HepG2 (cell line): ENCODE results near the gene UCN2. TPM values are rescaled to one million over a fixed set of nuclear protein-coding genes. Genes with fewer than 3 reads are reported as not detected.

Experiments
- ARID2 ChIP-seq: sonication (generic); formaldehyde crosslinking; IDR thresholded peaks from 2 replicates; pipeline ENCODE4 v1.8.1; 2022; ENCODE audit warnings: mild to moderate bottlenecking, missing genetic modification reagents, borderline replicate concordance
- HMGXB4 ChIP-seq, 2 experiments: sonication (generic) in 1 of 2; formaldehyde crosslinking in 1 of 2; IDR thresholded peaks; 2 replicates each; pipeline versions ENCODE4 v1.4.0 to v1.6.1; 2018 to 2020; ENCODE audit warnings: missing genetic modification reagents in 2 of 2, borderline replicate concordance in 1 of 2, low read depth in 1 of 2, mild to moderate bottlenecking in 1 of 2, missing biosample characterization in 1 of 2
- PAXIP1 ChIP-seq: sonication (generic); formaldehyde crosslinking; conservative IDR thresholded peaks from 2 replicates; pipeline ENCODE4 v1.4.0; 2020; ENCODE audit warnings: mild to moderate bottlenecking, missing genetic modification reagents, moderate library complexity
- RCOR2 ChIP-seq: IDR thresholded peaks from 2 replicates; pipeline ENCODE4 v1.6.1; 2016; ENCODE audit warnings: missing biosample characterization, missing genetic modification reagents
- SNAI1 ChIP-seq: sonication (generic); formaldehyde crosslinking; IDR thresholded peaks from 2 replicates; pipeline ENCODE4 v1.5.0; 2020; ENCODE audit warnings: mild to moderate bottlenecking, missing genetic modification reagents, borderline replicate concordance
- polyA plus RNA-seq, 8 experiments: library from polyadenylated mRNA; depleted of rRNA in 3 of 8; stranded (reverse) in 7 of 8; unstranded in 1 of 8; fragments of >200 nt; fragmentation: Illumina TruSeq in 4 of 8; extraction: Trizol in 4 of 8; gene quantifications; 2 replicates each; pipeline versions ENCODE4 v1.2.1 to v1.2.3, GENCODE V29; 2011 to 2016; ENCODE audit warnings: low read depth in 4 of 8, missing spikeins in 1 of 8, mixed read lengths in 1 of 8; ENCODE audit not compliant: insufficient read depth in 1 of 8
- total RNA-seq, 5 experiments: library from RNA; depleted of rRNA; stranded (reverse); fragments of >200 nt; fragmentation: Illumina TruSeq; extraction: Trizol; gene quantifications; 2 replicates each; pipeline ENCODE4 v1.2.3, GENCODE V29; 2016; ENCODE audit warnings: low read depth in 1 of 5
- TF ChIP-seq, protein P1 (sequence below): sonication (generic); formaldehyde crosslinking; IDR thresholded peaks from 2 replicates; pipeline ENCODE4 v1.4.0; 2020; ENCODE audit warnings: mild to moderate bottlenecking, missing genetic modification reagents

UCN2 gene
- total and polyA plus RNA-seq, 2 of the 13 experiments (the other 11 are each of a cell fraction or from before 2014, with no cell fraction given), result 0.07 to 1.5 TPM

DNA sequence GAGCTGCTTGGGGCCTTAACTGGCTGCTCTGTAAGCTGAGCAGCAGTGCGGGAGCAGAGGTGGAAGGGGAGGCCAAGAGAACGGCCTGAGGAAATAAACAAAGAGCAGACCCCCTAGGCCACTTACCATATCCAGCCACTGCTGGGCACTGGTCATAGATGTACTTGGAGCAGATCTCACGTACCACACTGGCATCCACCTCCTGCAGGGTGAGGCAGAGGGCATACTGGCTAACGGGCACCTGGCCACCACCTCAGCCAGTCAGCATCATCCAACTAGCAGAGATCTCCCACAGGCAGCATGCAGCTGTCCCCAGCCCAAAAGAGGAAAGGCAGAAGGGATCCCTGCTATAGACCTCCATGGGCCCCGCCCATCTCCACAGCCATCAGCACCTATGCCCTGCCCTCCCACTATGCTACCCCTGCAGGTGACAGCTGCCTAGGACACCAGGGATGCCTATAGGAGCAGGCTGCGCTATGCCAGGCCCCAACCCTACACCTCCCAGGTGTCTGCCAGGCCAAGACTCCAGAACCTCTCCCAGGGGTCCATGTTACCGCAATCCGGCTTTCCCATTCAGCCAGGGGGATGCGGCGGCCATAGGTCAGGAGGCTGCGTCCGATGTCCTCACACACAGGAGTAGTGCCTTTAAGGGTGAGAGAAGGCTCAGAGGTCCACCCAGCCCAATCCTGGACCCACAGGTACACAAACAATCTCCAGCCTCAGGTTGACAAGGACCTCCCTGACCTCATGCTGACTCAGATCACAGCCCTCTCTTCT lies 36.1 kb upstream of the UCN2 start (continued):
- TF ChIP-seq, protein P1, sequence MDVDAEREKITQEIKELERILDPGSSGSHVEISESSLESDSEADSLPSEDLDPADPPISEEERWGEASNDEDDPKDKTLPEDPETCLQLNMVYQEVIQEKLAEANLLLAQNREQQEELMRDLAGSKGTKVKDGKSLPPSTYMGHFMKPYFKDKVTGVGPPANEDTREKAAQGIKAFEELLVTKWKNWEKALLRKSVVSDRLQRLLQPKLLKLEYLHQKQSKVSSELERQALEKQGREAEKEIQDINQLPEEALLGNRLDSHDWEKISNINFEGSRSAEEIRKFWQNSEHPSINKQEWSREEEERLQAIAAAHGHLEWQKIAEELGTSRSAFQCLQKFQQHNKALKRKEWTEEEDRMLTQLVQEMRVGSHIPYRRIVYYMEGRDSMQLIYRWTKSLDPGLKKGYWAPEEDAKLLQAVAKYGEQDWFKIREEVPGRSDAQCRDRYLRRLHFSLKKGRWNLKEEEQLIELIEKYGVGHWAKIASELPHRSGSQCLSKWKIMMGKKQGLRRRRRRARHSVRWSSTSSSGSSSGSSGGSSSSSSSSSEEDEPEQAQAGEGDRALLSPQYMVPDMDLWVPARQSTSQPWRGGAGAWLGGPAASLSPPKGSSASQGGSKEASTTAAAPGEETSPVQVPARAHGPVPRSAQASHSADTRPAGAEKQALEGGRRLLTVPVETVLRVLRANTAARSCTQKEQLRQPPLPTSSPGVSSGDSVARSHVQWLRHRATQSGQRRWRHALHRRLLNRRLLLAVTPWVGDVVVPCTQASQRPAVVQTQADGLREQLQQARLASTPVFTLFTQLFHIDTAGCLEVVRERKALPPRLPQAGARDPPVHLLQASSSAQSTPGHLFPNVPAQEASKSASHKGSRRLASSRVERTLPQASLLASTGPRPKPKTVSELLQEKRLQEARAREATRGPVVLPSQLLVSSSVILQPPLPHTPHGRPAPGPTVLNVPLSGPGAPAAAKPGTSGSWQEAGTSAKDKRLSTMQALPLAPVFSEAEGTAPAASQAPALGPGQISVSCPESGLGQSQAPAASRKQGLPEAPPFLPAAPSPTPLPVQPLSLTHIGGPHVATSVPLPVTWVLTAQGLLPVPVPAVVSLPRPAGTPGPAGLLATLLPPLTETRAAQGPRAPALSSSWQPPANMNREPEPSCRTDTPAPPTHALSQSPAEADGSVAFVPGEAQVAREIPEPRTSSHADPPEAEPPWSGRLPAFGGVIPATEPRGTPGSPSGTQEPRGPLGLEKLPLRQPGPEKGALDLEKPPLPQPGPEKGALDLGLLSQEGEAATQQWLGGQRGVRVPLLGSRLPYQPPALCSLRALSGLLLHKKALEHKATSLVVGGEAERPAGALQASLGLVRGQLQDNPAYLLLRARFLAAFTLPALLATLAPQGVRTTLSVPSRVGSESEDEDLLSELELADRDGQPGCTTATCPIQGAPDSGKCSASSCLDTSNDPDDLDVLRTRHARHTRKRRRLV (CRISPR knock-in tag), result no peak
- no peak for TF ChIP-seq HMGXB4 (CRISPR knock-in tag; IDR thresholded peaks at IDR 0.05; ENCODE audit: borderline replicate concordance in 1 of 2, low read depth in 1 of 2)
- no peak for TF ChIP-seq RCOR2
- no peak for TF ChIP-seq SNAI1 (CRISPR knock-in tag)
- TF ChIP-seq PAXIP1 (CRISPR knock-in tag), result no peak
- TF ChIP-seq ARID2 (CRISPR knock-in tag), result no peak
